A549 (cell line): ENCODE results near the gene NMT1.

Experiments
- CEBPB ChIP-seq, 2 experiments: fragments of >200 bp in 1 of 2; sonication (Bioruptor Twin) in 1 of 2; formaldehyde crosslinking in 1 of 2; IDR thresholded peaks; 2 replicates each; pipeline ENCODE4 v1.6.1; 2012 to 2016
- CTCF ChIP-seq: fragments of >200 bp; sonication (Bioruptor Twin); formaldehyde crosslinking; IDR thresholded peaks from 3 replicates; pipeline ENCODE4 v1.5.1; 2016
- ESRRA ChIP-seq: fragments of 150-350 bp; IDR thresholded peaks from 2 replicates; pipeline ENCODE4 v1.6.1; 2014; ENCODE audit warnings: mild to moderate bottlenecking, low read length, borderline replicate concordance
- JUN ChIP-seq, 2 experiments: fragments of >200 bp; sonication (Bioruptor Twin); formaldehyde crosslinking; IDR thresholded peaks; 2 replicates in 1 of 2; 3 replicates in 1 of 2; pipeline ENCODE4 v1.6.1; 2016 to 2017
- MAX ChIP-seq: IDR thresholded peaks from 2 replicates; pipeline ENCODE4 v1.6.1; 2012
- POLR2A ChIP-seq: IDR thresholded peaks from 2 replicates; pipeline ENCODE4 v1.6.1; 2012; ENCODE audit warnings: mild to moderate bottlenecking, low read length
- RAD21 ChIP-seq, 2 experiments: fragments of >200 bp in 1 of 2; sonication (Bioruptor Twin) in 1 of 2; formaldehyde crosslinking in 1 of 2; IDR thresholded peaks in 1 of 2; conservative IDR thresholded peaks in 1 of 2; 2 replicates in 1 of 2; 3 replicates in 1 of 2; pipeline ENCODE4 v1.6.1; 2012 to 2018; ENCODE audit warnings: inconsistent platforms in 1 of 2

- TF ChIP-seq CTCF (no peak), JUN (IDR thresholded peaks at IDR 0.05) (no peak), ESRRA (no peak), RAD21 (conservative IDR thresholded peaks at IDR 0.05 in 1 of 2, IDR thresholded peaks at IDR 0.05 in 1 of 2) (no peak), POLR2A (no peak), MAX (no peak), CEBPB (IDR thresholded peaks at IDR 0.05) (no peak)
These were observed 40.6 kb upstream of the NMT1 start for GRCh38 chr17:45020354-45021138.
